CD1c-positive myeloid dendritic cell (primary cell): ENCODE results near the gene CFI.

Experiments used
- DNase-seq: peaks from one replicate; pipeline ENCODE4 v3.0.0-alpha.2; 2016; ENCODE audit errors: extremely low spot score

The CFI gene

GRCh38 chr4:109730619-109731545 is 70.9 kb downstream of the CFI start:
- DNase-seq, result no peak

- DNase-seq, result peak; percentile 67
Observed at GRCh38 chr4:109729718-109730618, 71.8 kb downstream of the CFI start, which contains the start of gene PLA2G12A. Gene PLA2G12A (minus strand): TSS chr4:109730070. CDS start chr4:109729809, 261 bp downstream.

- no peak for DNase-seq
Observed at GRCh38 chr4:109729117-109729717, 72.6 kb downstream of the CFI start.

GRCh38 chr4:109728385-109728784 is 73.4 kb downstream of the CFI start:
- no peak for DNase-seq

GRCh38 chr4:109723110-109723509 is 78.7 kb downstream of the CFI start:
- DNase-seq, result no peak

GRCh38 chr4:109722357-109722756 is 79.4 kb downstream of the CFI start:
- DNase-seq, result no peak

GRCh38 chr4:109721033-109721432 is 80.8 kb downstream of the CFI start:
- DNase-seq, result no peak

GRCh38 chr4:109719604-109720003 is 82.2 kb downstream of the CFI start:
- no peak for DNase-seq

GRCh38 chr4:109718759-109719158 is 83.0 kb downstream of the CFI start:
- DNase-seq, result no peak

GRCh38 chr4:109713500-109713899 is 88.3 kb downstream of the CFI start:
- no peak for DNase-seq

GRCh38 chr4:109708990-109709389 is 92.8 kb downstream of the CFI start:
- DNase-seq, result no peak

- DNase-seq, result no peak
Observed at GRCh38 chr4:109708435-109708834, 93.4 kb downstream of the CFI start.

GRCh38 chr4:109703664-109704361 is 98.0 kb downstream of the CFI start:
- peak; percentile 12 for DNase-seq

- DNase-seq, result peak; percentile 81
Observed at GRCh38 chr4:109702950-109703663, 98.7 kb downstream of the CFI start, which contains the start of gene CASP6. Gene CASP6 (minus strand): TSS chr4:109703445. CDS start chr4:109703395, 50 bp downstream.

GRCh38 chr4:109701566-109702410 is 100.0 kb downstream of the CFI start:
- DNase-seq, result no peak

GRCh38 chr4:109699553-109700225 is 102.1 kb downstream of the CFI start:
- DNase-seq, result no peak

GRCh38 chr4:109698656-109699055 is 103.1 kb downstream of the CFI start:
- DNase-seq, result no peak

GRCh38 chr4:109691411-109691920 is 110.3 kb downstream of the CFI start:
- DNase-seq, result no peak
